HG03095 (cell line): Measurements from ENCODE around the gene KLRF2.
"Not testable (repeated sequence)": the region's sequence is repeated elsewhere in the genome, so short reads cannot be mapped to it uniquely, and the experiment has no call there.

Source experiments
- ATAC-seq: cut with Tn5 transposase; IDR thresholded peaks from one replicate; pipeline ENCODE4 v1.9.1; 2021; ENCODE audit warnings: moderate library complexity; ENCODE audit not compliant: unreplicated experiment

The KLRF2 gene

GRCh38 chr12:9881246-9881645 lies at the start of gene KLRF2:
Gene KLRF2 (plus strand): TSS chr12:9881489. CDS start chr12:9881596, 107 bp downstream.
- ATAC-seq: no peak

- no peak for ATAC-seq
Observed at GRCh38 chr12:9831720-9832119, 49.6 kb upstream of the KLRF2 start.

DNA sequence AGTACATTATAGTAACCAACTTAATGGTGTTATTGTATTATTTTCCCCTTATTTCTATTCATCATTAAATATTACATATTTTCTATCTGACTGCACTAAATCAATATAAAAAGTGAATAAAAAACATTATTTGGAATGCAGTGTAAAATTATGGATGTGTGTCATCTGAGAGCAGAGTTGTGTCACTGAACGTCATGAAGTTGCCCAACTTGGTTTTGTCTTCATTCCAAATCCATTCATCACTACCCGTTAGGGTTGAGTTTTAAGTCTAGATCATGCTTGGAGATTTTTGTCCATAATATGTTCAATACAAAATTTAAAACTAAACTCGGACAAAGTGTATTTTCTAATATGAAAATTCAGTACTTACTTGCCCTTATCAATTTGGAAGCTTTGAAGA lies 37.9 kb upstream of the KLRF2 start:
- no peak for ATAC-seq

- ATAC-seq: no peak
Observed at GRCh38 chr12:9848899-9849298, 32.4 kb upstream of the KLRF2 start.

- no peak for ATAC-seq
Observed at GRCh38 chr12:9851050-9851449, 30.2 kb upstream of the KLRF2 start.

DNA sequence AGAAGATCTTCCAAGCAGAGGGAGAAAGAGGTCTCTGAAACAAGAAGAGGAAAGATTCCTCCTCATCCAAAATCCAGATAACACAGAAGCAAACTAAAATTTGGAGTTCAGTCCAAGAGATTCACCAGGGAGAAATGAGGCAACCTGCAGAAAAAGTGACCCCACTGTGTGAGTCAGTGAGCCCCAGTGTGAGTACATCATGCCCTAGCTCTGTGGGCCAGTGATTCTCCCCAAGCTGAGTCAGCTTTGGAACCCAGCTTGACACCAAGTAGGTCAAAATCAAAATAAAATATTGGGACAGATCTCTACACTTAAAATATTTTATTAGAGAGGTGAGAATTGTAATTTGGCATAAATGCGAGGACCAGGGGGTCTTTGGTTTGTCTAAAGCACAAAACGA lies 29.4 kb upstream of the KLRF2 start:
- ATAC-seq: no peak

DNA sequence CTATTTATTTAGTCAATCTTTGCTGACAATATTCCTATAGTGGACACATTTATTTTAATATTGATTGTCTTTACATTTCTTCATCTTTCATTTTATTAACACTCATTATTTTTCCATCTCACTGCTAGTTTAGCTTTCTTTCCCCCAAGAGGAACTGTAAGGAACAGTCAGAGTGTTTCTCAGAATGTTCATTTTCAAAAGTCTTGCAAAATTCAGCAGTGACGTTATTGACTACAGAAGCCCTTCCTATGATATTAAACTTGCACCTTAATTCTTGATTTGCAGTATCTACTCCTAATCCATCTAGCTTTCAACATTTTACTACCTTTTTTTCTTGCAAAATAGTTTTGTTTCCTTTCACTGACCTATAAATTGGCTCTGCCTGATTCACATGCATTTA lies 25.1 kb upstream of the KLRF2 start:
- ATAC-seq: no peak

DNA sequence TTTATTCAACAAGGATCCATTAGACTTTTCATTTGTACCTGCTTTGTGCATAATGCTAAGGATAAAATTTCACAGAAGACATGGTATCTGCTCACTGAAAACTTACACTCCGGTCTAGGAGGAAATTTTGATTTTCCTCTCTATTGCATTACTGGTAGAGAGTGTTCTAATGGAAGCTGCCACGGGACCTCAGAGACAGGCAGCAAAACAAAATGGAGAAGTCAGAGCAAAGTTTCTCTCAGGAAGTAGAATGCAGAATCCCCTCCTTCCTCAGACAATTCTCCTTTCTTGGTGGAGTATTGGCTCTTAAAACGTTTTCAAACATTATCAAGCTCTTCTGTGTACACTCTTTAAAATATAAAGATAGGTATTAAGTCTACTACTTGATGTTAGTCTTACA lies 24.4 kb upstream of the KLRF2 start:
- ATAC-seq: no peak

DNA sequence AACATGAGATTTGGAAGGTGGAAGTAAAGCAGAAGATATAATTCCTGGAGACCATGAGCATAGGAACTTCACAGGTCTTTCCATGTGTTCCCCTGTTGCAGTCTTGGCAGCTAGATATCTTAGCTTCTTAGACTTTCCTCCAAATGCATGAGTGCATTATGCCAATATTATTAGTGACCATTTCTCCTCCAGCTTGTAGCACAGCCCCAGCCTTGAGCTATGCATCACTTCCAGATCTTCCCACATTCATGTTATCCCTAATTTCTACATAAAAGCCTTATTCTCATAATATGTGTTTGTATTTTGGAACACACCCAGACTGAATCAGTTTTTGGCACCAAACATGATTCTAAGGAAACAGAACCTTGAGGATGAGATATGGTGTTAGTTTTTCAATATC lies 23.2 kb upstream of the KLRF2 start:
- no peak for ATAC-seq

GRCh38 chr12:9864913-9865675 lies 16.2 kb upstream of the KLRF2 start:
- ATAC-seq: no peak

GRCh38 chr12:9866860-9867269 lies 14.4 kb upstream of the KLRF2 start:
- no peak for ATAC-seq

- no peak for ATAC-seq
Observed at GRCh38 chr12:9867531-9867930, 13.8 kb upstream of the KLRF2 start.

GRCh38 chr12:9868311-9868801 lies 12.9 kb upstream of the KLRF2 start:
- no peak for ATAC-seq

DNA sequence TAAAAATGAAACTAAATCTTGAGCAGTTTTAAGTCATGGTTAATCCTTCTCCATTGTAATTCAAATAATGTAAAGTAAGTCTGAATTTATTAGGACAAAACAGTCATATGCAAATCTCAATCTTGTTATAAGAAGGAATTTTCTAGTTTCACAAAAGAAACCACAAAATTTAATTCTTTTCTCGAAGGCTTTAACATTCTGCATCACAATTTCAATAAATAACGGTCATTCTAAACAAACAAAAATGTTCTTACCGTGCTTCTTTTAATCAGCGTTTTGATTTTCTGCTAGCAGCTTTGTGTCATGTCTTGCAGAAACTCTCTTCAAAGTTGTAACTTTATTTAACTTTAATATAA lies 12.4 kb upstream of the KLRF2 start:
- ATAC-seq: no peak

GRCh38 chr12:9869307-9870161 lies 11.8 kb upstream of the KLRF2 start, which contains the start of gene CLEC2B:
Gene CLEC2B (minus strand): TSS chr12:9869354.
- ATAC-seq: no peak

DNA sequence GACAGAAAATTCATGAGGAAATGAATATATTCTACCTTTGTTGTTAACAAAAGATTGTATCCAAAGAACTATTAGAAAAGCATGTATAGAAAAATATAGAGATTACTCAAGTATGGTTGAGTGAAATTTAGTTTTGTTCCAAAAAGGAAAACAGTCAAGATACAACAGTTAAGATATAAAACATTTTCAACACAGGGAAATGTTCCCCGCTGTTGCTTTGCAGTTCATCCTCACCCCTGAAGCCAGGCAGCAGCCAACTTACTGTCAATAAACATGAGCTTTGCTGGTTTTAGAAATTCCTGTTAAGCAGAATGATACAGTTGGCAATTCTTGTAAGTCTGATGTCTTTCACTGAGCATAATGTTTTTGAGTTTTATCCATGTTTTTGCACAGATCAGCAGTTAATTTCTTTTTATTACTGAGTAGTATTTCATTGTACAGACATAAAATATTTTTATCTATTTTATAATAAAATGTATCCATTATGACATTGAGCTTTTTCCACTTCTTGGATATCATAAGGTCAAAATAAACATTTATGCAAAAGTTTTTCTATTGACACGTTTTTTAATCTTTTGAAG lies 10.9 kb upstream of the KLRF2 start:
- no peak for ATAC-seq

- ATAC-seq: no peak
Observed at GRCh38 chr12:9872162-9872561, 9.1 kb upstream of the KLRF2 start.

DNA sequence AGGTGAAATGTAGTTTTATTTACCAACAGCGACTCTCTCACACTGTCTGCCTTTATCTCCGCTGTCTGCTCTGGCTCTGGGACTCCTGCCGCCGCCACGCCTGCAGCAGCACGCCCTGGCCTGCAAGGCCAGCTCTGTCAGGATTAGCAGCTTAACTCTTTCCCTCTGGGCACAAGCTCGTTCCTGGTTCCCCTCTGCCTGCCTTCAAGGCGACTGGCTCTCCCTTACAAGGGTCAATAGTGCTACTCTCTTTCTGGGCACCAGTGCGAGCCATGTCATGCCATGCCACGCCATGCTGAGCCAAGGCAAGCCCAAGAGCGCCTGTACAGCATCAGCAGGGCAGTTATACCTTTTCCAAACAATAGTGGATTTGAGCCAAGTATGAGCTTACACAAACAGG lies 8.5 kb upstream of the KLRF2 start:
- ATAC-seq: no peak

- ATAC-seq: not testable (repeated sequence)
Observed at GRCh38 chr12:9876120-9876519, 5.2 kb upstream of the KLRF2 start.

GRCh38 chr12:9880532-9881078 lies 684 bp upstream of the KLRF2 start:
- ATAC-seq: no peak

- no peak for ATAC-seq
Observed at GRCh38 chr12:9881988-9882387, 699 bp downstream of the KLRF2 start.
